Measurements from ENCODE around the gene EXOC2. TPM values are rescaled to one million over a fixed set of nuclear protein-coding genes. Genes with fewer than 3 reads are reported as not detected.

The EXOC2 gene
- total RNA-seq, 4 donors from 2014 or later, result 18.1 to 32.3 (median 21.6) TPM

- ATAC-seq (ENCODE audit: low FRiP score) (no peak), DNase-seq (ENCODE audit: low spot score) (no peak)
- no peak for TF ChIP-seq CTCF (IDR thresholded peaks at IDR 0.05)
Measured at GRCh38 chr6:729606-730320, 36.8 kb upstream of the EXOC2 start.

- no peak for TF ChIP-seq CTCF (IDR thresholded peaks at IDR 0.05)
- ATAC-seq (ENCODE audit: low FRiP score), result no peak
Measured at GRCh38 chr6:727856-728255, 34.9 kb upstream of the EXOC2 start.

GRCh38 chr6:723540-723939 lies 30.6 kb upstream of the EXOC2 start:
- no peak for ATAC-seq (ENCODE audit: low FRiP score)
- TF ChIP-seq CTCF (IDR thresholded peaks at IDR 0.05), result no peak

More at GRCh38 chr6:727856-728255, 34.9 kb upstream of the EXOC2 start:
- no peak for DNase-seq (ENCODE audit: low spot score)

GRCh38 chr6:722608-723007 lies 29.7 kb upstream of the EXOC2 start:
- ATAC-seq (ENCODE audit: low FRiP score) (no peak), DNase-seq (ENCODE audit: low spot score) (no peak)
- no peak for TF ChIP-seq CTCF (IDR thresholded peaks at IDR 0.05)

More at GRCh38 chr6:723540-723939, 30.6 kb upstream of the EXOC2 start:
- DNase-seq (ENCODE audit: low spot score), result no peak

GRCh38 chr6:722077-722524 lies 29.2 kb upstream of the EXOC2 start:
- ATAC-seq (ENCODE audit: low FRiP score), result no peak
- peak in 1 of 3 donors; percentile 11 for TF ChIP-seq CTCF (IDR thresholded peaks at IDR 0.05)
- DNase-seq (ENCODE audit: low spot score), result peak; percentile 59

GRCh38 chr6:718345-718744 lies 25.4 kb upstream of the EXOC2 start:
- ATAC-seq (ENCODE audit: low FRiP score) (no peak), DNase-seq (ENCODE audit: low spot score) (no peak)
- TF ChIP-seq CTCF (IDR thresholded peaks at IDR 0.05), result no peak

GRCh38 chr6:717135-717534 lies 24.2 kb upstream of the EXOC2 start:
- TF ChIP-seq CTCF (IDR thresholded peaks at IDR 0.05), result no peak
- ATAC-seq (ENCODE audit: low FRiP score) (no peak), DNase-seq (ENCODE audit: low spot score) (no peak)
